Smooth muscle cell of the brain vasculature (primary cell): ENCODE data around the gene TMEM109.

ENCODE experiments used
- DNase-seq: peaks from one replicate; pipeline ENCODE4 v3.0.0-alpha.2; 2012; ENCODE audit warnings: low read depth, low spot score

Gene TMEM109

GRCh38 chr11:60913793-60914632 lies at the start of gene TMEM109:
TSS of gene TMEM109 (plus strand) at chr11:60914158. CDS start at chr11:60919694, 5,536 bp downstream.
- DNase-seq, result peak; percentile 73

GRCh38 chr11:60864856-60865513 lies 49.0 kb upstream of the TMEM109 start:
- no peak for DNase-seq

- no peak for DNase-seq
Observed at GRCh38 chr11:60866911-60867870, 46.8 kb upstream of the TMEM109 start, which contains the start of gene ZP1. TSS of gene ZP1 (plus strand) at chr11:60867542. CDS start at chr11:60867562, 20 bp downstream.

GRCh38 chr11:60867871-60868681 lies 45.9 kb upstream of the TMEM109 start:
- DNase-seq, result no peak

- no peak for DNase-seq
Observed at GRCh38 chr11:60868682-60869450, 45.1 kb upstream of the TMEM109 start.

GRCh38 chr11:60869451-60869825 lies 44.5 kb upstream of the TMEM109 start:
- no peak for DNase-seq

- DNase-seq, result no peak
Observed at GRCh38 chr11:60870276-60870675, 43.7 kb upstream of the TMEM109 start.

- no peak for DNase-seq
Observed at GRCh38 chr11:60870733-60871377, 43.1 kb upstream of the TMEM109 start.

GRCh38 chr11:60871378-60872061 lies 42.4 kb upstream of the TMEM109 start:
- DNase-seq, result peak; percentile 78

- peak; percentile 75 for DNase-seq
Observed at GRCh38 chr11:60872124-60872960, 41.6 kb upstream of the TMEM109 start.

GRCh38 chr11:60872961-60873524 lies 40.9 kb upstream of the TMEM109 start:
- DNase-seq, result peak; percentile 89

- DNase-seq, result no peak
Observed at GRCh38 chr11:60873533-60873932, 40.4 kb upstream of the TMEM109 start.

GRCh38 chr11:60874421-60875365 lies 39.3 kb upstream of the TMEM109 start:
- no peak for DNase-seq

- no peak for DNase-seq
Observed at GRCh38 chr11:60875366-60876167, 38.4 kb upstream of the TMEM109 start.

GRCh38 chr11:60876168-60876485 lies 37.8 kb upstream of the TMEM109 start:
- no peak for DNase-seq
